NCI-H510A treated with DMSO at 0.1 percent for 48 hours (cell line): Measurements from ENCODE around the gene COQ4.

ENCODE experiments used
- DNase-seq: peaks from one replicate; lab custom pipeline; 2025; lab: John Stamatoyannopoulos, UW

COQ4 gene

GRCh38 chr9:128372784-128373183 is 50.1 kb downstream of the COQ4 start:
- DNase-seq, result no peak

- no peak for DNase-seq
Observed at GRCh38 chr9:128374221-128374675, 51.6 kb downstream of the COQ4 start.

- DNase-seq, result no peak
Observed at GRCh38 chr9:128375865-128376264, 53.2 kb downstream of the COQ4 start.

GRCh38 chr9:128382261-128382660 is 59.6 kb downstream of the COQ4 start:
- no peak for DNase-seq

GRCh38 chr9:128383007-128383753 is 60.5 kb downstream of the COQ4 start:
- DNase-seq, result no peak
